Measurements from ENCODE around the gene COL4A1. TPM values are rescaled to one million over a fixed set of nuclear protein-coding genes. Genes with fewer than 3 reads are reported as not detected.

COL4A1 gene
- total RNA-seq, 1 experiment from 2014 or later: 4.8 TPM

GRCh38 chr13:110268576-110269185 lies 38.3 kb downstream of the COL4A1 start:
- ChIA-PET CTCF (no interaction called here), POLR2A (no interaction called here)
- intact Hi-C loops (cut with micrococcal nuclease; ENCODE audit: unreplicated experiment): no loop called here
- H3K4me1 Mint-ChIP-seq (ENCODE audit: low read depth, unreplicated experiment): peaks cover 18% of the 10 kb centered on the region
- Histone ChIP-seq H3K4me1 (peaks cover 13% of the 10 kb centered on the region), H3K27me3 (replicated peaks; ENCODE audit: control insufficient read depth, insufficient read depth, low read length) (no peaks in the 10 kb centered on the region), H3K9me3 (no peaks in the 10 kb centered on the region), H3K36me3 (ENCODE audit: control insufficient read depth, insufficient read depth, low read length) (no peaks in the 10 kb centered on the region), H3K4me3 (ENCODE audit: low read depth, low read length) (no peak overlapping the region)
- no peak for DNase-seq
- no TSS peak for BruUV-seq (replicated peaks)
- H3K9me3 Mint-ChIP-seq (ENCODE audit: unreplicated experiment): no peaks in the 10 kb centered on the region
- H3K36me3 Mint-ChIP-seq (ENCODE audit: insufficient read depth, unreplicated experiment): no peaks in the 10 kb centered on the region
- H3K4me3 Mint-ChIP-seq (ENCODE audit: unreplicated experiment): no peak overlapping the region
- no peaks in the 10 kb centered on the region for H3K27me3 Mint-ChIP-seq (ENCODE audit: insufficient read depth, unreplicated experiment)
- H3K27ac Mint-ChIP-seq (ENCODE audit: unreplicated experiment): no peak overlapping the region
- no peak for TF ChIP-seq CTCF (IDR thresholded peaks at IDR 0.05; ENCODE audit: insufficient read depth in 1 of 2, low read depth in 1 of 2, low read length in 1 of 2, severe bottlenecking in 1 of 2, unreplicated experiment in 1 of 2)

GRCh38 chr13:110268061-110268460 lies 38.9 kb downstream of the COL4A1 start:
- Histone ChIP-seq H3K36me3 (ENCODE audit: control insufficient read depth, insufficient read depth, low read length) (no peaks in the 10 kb centered on the region), H3K4me1 (peaks cover 19% of the 10 kb centered on the region), H3K4me3 (ENCODE audit: low read depth, low read length) (no peak overlapping the region), H3K9me3 (no peaks in the 10 kb centered on the region), H3K27me3 (replicated peaks; ENCODE audit: control insufficient read depth, insufficient read depth, low read length) (no peaks in the 10 kb centered on the region)
- Mint-ChIP-seq H3K27ac (ENCODE audit: unreplicated experiment) (no peak overlapping the region), H3K36me3 (ENCODE audit: insufficient read depth, unreplicated experiment) (no peaks in the 10 kb centered on the region), H3K27me3 (ENCODE audit: insufficient read depth, unreplicated experiment) (no peaks in the 10 kb centered on the region), H3K9me3 (ENCODE audit: unreplicated experiment) (no peaks in the 10 kb centered on the region), H3K4me1 (ENCODE audit: low read depth, unreplicated experiment) (peaks cover 18% of the 10 kb centered on the region), H3K4me3 (ENCODE audit: unreplicated experiment) (no peak overlapping the region)
- no TSS peak for BruUV-seq (replicated peaks)
- POLR2A ChIA-PET: no interaction called here
- no peak for DNase-seq
- TF ChIP-seq CTCF (IDR thresholded peaks at IDR 0.05; ENCODE audit: insufficient read depth in 1 of 2, low read depth in 1 of 2, low read length in 1 of 2, severe bottlenecking in 1 of 2, unreplicated experiment in 1 of 2): no peak
- CTCF ChIA-PET: no interaction called here
- intact Hi-C loops (cut with micrococcal nuclease; ENCODE audit: unreplicated experiment): no loop called here

- no peaks in the 10 kb centered on the region for H3K36me3 ChIP-seq (ENCODE audit: control insufficient read depth, insufficient read depth, low read length)
- POLR2A ChIA-PET: interaction anchor here (0.6 kb wide), 1 partner anchor 511 kb away, joined by 4 read pairs; no protein-coding TSS in a partner anchor
- H3K9me3 Mint-ChIP-seq (ENCODE audit: unreplicated experiment): no peaks in the 10 kb centered on the region
Measured at GRCh38 chr13:110266983-110267382, 40.0 kb downstream of the COL4A1 start.

More at GRCh38 chr13:110266983-110267382, 40.0 kb downstream of the COL4A1 start:
- H3K4me1 Mint-ChIP-seq (ENCODE audit: low read depth, unreplicated experiment): peaks cover 28% of the 10 kb centered on the region
- H3K27me3 ChIP-seq (replicated peaks; ENCODE audit: control insufficient read depth, insufficient read depth, low read length): no peaks in the 10 kb centered on the region
- CTCF ChIA-PET: no interaction called here
- no peak for DNase-seq
- H3K27me3 Mint-ChIP-seq (ENCODE audit: insufficient read depth, unreplicated experiment): no peaks in the 10 kb centered on the region
- no peak for TF ChIP-seq CTCF (IDR thresholded peaks at IDR 0.05; ENCODE audit: insufficient read depth in 1 of 2, low read depth in 1 of 2, low read length in 1 of 2, severe bottlenecking in 1 of 2, unreplicated experiment in 1 of 2)
- no peak overlapping the region for H3K27ac Mint-ChIP-seq (ENCODE audit: unreplicated experiment)
- H3K4me3 Mint-ChIP-seq (ENCODE audit: unreplicated experiment): no peak overlapping the region
- H3K9me3 ChIP-seq: no peaks in the 10 kb centered on the region
- BruUV-seq (replicated peaks): no TSS peak
- no peaks in the 10 kb centered on the region for H3K36me3 Mint-ChIP-seq (ENCODE audit: insufficient read depth, unreplicated experiment)
- H3K4me3 ChIP-seq (ENCODE audit: low read depth, low read length): no peak overlapping the region
- peaks cover 30% of the 10 kb centered on the region for H3K4me1 ChIP-seq
- intact Hi-C loops (cut with micrococcal nuclease; ENCODE audit: unreplicated experiment): no loop called here
